Stimulated activated CD8-positive, alpha-beta memory T cell treated with anti-CD3 and anti-CD28 coated beads, Interleukin-12 subunit alpha, Interleukin-12 subunit beta, amount 100 ng/mL, for 24 hours (primary cell): Measurements from ENCODE around the gene MAP1LC3C.
"Not testable (repeated sequence)": the region's sequence is repeated elsewhere in the genome, so short reads cannot be mapped to it uniquely, and the experiment has no call there.

Experiments used
- DNase-seq: peaks from one replicate; pipeline ENCODE4 v3.0.0-alpha.2; 2020; ENCODE audit errors: extremely low read depth

The MAP1LC3C gene

DNA sequence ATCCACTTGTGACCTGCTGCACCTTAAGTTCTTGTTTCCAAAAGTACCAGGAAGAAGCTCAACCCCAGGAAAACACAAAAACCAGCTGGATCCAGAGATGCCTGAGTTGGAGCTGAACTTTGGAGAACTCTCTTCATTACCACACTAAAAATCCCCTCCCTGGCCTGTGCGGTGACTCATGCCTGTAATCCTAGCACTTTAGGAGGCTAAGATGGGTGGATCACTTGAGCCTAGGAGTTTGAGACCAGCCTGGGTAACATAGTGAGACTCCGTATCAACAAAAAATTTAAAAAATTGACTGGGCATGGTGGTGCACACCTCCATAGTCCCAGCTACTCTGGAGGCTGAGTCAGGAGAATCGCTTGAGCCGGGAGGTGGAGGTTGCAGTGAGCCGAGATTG, 6.2 kb downstream of the MAP1LC3C start:
- no peak for DNase-seq

DNA sequence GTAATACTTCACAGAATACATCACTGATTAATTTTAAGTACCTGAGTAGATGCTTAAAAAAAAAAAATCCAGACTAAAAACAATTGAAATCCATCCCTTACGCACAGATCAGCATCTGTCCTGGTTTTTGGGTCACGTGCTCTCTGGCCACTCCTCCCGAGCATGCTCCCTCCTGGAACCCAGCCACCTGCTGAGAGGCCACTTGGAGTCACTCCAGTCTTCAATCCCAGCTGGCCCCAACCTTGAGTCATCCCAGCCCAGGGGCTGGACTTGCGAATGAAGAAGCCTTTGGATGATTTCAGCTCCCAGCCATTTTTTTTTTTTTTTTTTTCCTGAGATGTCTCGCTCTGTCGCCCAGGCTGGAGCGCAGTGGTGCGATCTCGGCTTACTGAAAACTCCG, 8.9 kb downstream of the MAP1LC3C start:
- DNase-seq = no peak

DNA sequence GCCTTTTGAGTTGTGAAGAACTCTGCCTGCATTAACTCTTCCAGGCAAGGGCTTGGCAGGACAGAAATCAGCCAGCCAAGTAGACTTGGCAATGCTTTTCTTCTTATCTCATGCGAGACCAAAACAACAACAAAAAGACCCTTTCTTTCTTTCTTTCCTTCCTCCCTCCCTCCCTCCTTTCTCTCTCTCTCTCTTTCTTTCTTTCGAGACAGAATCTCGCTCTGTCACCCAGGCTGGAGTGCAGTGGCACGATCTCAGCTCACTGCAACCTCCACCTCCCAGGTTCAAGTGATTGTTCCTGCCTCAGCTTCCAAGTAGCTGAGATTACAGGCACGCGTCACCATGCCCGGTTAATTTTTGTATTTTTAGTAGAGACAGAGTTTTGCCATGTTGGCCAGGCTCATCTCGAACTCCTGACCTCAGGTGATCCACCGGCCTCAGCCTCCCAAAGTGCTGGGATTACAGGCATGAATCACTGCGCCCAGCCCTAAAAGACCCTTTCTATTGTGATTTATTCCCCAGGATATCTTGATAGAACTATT, 10.4 kb downstream of the MAP1LC3C start:
- not testable (repeated sequence) for DNase-seq

DNA sequence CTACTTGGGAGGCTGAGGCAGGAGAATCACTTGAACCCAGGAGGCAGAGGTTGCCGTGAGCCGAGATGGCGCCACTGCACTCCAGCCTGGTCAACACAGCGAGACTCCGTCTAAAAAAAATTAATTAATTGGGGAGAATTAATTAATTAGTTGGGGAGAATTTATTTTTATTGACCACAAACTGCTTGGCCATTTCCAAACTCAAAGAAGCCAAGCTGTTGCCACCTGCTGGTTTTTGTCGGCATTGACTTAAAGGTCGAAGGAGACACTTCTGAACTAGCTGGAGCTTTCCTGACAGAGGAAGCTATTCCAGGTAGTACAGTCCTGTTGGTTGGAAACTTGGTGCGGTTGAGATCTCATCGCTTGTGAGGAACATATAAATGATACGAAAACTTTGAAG, 13.1 kb downstream of the MAP1LC3C start:
- DNase-seq = no peak

DNA sequence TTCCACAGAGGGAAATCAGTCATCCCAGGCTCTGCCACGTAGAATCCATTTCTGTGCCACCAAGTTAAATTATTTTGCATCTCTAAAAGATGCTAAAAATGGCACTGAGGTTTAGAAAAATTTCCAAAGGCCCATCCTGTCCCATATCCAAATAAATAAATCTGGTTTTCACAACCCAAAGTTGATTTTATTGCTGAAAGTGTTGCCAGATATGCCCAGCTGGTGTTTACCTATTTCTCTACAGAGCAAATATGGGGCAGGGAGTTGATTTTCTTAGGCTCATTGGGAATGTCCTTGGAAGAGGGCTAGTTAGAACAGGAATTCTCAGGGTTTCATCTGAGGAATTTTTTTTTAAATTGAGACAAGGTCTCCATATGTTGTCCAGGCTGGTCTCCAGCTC, 19.0 kb downstream of the MAP1LC3C start:
- DNase-seq = no peak

DNA sequence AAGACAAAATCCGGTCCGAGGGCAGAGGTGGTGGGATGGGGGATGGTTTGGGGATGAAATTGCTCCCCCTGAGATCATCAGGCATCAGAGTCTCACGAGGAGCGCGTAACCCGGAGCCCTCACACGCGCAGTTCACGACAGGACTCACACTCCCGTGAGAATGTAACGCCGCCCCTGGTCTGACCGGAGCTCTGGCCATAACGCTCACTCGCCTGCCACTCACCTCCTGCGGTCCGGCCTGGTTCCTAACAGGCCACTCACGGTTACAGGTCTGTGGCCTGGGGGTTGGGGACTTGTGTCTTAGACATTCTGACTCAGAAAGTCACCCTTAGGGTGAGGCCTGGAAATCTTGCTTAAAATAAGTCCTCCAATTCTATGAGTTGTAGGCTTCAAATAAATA, 19.8 kb downstream of the MAP1LC3C start:
- no peak for DNase-seq

DNA sequence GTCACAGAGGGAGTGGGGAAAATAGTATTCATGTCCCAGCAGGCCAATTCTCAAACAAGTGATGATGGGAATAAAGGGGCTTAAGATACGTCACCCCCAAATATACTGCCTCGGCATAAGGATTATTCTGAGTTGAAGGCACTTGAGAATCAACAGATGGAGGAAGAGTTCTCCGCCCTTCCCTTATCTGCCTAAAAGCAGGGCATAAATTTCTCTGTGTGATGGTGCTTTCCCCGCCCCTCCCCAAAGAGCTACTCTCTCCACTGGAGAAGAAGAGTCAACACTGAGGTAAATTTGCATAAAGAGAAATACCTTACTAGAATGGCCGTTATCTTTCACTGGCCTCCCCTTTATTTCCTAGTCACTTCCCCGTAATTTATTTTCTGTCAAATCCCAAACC, 22.7 kb downstream of the MAP1LC3C start:
- no peak for DNase-seq

DNA sequence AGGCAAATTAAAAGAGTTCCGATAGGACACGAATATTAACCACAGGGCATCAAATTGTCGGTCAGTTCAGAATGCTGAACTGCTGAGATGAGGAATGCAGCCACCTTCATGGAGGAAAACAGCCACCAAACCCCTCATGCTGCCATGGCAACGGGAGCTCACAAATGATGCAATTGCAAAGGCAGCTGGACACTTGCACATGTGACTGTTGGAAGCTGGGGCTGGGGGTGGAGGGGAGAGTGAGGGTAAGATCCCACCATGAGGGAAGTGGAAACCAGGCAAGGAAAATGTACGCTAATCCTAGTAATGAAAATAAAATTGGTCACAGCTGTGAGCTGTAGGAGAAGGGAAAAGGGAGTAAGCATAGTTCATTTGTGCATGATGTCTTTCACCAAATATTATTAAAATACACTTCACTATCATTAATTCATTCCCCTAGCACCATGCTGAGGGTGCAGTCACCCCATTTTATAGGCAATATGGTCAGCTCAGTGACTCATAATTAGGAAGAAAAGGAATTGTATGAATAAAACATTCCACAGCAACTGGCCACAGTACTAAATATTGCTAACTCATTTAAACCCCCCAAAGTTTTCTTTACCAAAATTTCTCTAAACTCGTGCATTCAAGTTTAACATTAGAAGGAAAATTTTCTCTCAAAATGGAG, 26.1 kb downstream of the MAP1LC3C start:
- DNase-seq = no peak

DNA sequence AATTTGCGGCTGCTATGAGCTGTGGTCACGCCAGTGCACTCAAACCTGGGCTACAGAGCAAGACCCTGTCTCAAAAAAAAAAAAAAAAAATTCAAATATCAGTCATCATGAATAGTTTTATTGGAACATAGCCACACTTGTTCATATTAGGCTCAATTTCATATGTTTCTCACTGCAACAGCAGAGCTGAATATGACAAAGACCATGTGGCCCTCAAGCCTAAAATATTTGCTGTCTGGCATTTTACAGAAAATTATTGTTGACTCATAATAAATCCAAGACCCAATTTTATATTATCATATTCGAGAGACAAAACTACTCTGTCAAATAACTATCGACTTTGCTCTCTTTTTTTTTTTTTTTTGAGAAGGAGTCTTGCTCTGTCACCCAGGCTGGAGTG, 30.3 kb downstream of the MAP1LC3C start:
- DNase-seq = no peak

DNA sequence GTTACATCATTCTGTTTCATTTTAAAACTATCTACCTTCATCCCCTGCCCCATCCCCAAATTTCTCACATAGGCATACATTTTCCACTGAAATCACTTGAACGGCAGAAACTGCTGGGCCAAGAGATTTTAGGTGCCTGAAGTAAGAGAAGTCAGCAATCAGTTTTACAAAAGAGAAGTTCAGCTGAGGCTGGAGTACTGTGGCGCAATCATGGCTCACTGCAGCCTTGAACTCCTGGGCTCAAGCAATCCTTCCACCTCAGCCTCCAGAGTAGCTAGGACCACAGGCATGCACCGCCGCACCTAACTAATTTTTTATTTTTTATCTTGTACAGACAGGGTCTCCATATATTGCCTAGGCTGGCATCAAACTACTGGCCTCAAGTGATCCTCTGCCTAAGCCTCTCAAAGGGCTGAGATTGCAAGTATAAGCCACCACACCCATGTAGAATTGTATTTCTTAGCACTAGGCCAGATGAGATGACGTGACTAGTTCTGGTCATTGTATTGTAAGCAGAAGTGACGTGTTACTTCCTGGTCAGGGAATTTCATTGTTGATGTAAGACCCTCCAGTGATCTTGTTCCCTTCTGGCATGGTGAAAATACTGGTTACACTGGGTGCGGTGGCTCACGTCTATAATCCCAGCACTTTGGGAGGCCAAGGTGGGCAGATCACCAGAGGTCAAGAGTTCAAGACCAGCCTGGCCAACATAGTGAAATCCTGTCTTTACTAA, 34.2 kb downstream of the MAP1LC3C start:
- no peak for DNase-seq

DNA sequence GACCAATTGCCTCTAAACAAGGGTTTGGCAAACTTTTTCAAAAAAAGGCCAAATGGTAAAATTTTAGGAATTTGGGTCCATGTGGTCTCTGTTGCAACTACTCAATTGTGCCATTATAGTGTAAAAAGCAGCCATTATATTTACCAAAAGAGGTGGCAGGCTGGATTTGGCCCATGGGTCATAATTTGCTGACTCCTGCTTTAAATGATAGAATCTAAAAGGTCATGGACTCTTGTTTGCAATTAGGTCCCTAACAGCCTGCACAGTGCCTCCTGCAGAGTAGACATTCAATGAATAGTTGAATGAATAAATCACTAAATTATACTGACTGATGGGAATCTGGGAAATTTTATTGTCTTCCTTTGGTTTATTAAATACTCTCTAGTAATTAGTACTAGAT, 35.2 kb downstream of the MAP1LC3C start:
- DNase-seq = no peak

DNA sequence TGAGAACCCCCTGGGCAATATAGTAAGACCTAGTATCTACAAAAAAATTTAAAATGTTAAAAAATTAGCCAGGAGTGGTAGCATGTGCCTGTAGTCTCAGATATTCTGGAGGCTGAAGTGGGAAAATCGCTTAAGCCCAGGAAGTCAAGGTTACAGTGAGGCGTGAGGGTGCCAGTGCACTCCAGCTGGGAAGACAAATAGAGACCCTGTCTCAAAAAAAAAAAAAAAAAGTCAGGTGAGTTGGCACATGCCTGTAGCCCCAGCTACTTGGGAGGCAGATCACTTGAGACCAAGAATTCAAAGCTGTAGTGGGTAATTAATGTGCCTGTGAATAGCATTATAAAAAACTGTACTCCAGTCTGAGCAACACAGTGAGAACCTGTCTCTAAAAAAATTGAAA, 36.7 kb downstream of the MAP1LC3C start:
- DNase-seq = no peak

DNA sequence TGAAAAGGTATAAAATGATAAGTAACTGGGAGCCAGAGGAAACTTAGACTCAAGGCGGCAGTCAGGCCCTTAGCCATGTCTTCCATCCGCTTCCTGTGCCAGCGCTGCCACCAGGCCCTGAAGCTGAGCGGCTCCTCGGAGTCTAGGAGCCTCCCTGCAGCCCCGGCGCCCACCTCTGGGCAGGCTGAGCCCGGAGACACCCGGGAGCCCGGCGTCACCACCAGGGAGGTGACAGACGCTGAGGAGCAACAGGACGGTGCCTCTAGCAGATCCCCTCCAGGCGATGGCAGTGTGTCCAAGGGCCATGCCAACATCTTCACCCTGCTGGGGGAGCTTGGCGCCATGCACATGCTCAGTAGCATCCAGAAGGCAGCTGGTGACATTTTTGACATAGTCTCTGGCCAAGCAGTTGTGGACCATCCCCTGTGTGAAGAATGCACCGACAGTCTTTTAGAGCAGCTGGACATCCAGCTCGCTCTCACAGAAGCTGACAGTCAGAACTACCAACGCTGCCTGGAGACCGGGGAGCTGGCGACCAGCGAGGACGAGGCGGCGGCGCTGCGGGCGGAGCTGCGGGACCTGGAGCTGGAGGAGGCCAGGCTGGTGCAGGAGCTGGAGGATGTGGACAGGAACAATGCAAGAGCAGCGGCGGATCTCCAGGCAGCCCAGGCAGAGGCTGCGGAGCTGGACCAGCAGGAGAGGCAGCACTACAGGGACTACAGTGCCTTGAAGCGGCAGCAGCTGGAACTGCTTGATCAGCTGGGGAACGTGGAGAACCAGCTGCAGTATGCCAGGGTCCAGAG, 41.0 kb downstream of the MAP1LC3C start, which contains the start of gene BECN2:
TSS of gene BECN2 (plus strand) at position 76 of the 803 bp plus-strand sequence. CDS start at position 76, 0 bp downstream.
- DNase-seq = no peak

DNA sequence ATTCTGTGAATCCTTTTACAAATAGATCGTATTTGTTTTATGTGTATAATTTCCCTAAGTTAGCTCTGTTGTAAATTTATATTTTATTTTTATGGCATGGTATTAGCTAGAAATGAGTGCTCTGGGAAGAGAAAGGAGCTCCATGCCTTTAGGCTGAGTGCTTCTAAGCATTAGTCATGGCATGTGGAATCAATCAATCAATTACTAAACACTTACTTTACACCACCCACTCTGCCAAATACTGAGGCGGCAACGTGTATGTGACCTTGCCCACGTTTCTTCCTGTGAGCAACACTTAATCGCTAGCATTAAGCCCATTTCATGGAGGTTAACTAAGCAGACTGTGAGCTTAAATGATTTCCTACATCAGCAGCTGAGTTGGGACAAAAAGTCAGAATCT, 48.5 kb downstream of the MAP1LC3C start:
- DNase-seq = no peak

DNA sequence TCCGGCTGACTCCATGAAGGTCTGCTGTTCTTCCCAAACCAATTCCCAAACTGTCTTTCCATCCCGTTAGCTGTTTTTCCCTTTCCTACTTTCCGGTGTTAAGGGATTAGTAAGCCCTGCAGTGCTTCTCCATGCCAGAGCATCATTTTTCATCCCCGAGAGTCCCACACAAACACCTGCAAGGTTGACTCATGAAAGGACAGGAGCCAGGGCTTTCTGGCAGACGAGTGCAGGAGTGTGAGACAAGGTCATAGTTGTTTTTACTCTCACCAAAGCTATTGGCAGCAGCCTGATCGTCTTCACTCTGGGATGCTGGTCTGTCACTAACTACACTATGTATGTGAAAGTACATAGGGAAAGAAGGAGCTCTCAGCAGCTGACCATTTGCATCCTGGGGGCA, 51.5 kb downstream of the MAP1LC3C start:
- DNase-seq = no peak
